Adipose tissue (tissue), 3 donors: Measurements from ENCODE around the gene TMX3. TPM values are rescaled to one million over a fixed set of nuclear protein-coding genes. Genes with fewer than 3 reads are reported as not detected.

ENCODE experiments used
- H3K27ac ChIP-seq: one replicate; pipeline ENCODE4 v1.5.1; 2013; ENCODE audit warnings: low read depth, low read length
- WGBS, 3 donors: extraction: QIAGEN DNeasy Blood & Tissue Kit; methylation state at CpG; one replicate each; pipeline ENCODE4 v1.1.7; 2013; 5-methylcytosine and 5-hydroxymethylcytosine counted together
- polyA plus RNA-seq, 3 donors: library from polyadenylated mRNA; stranded (reverse); fragments of 200-250 nt; gene quantifications; one replicate each; pipeline ENCODE4 v1.2.3, GENCODE V29; 2013
- donor health status: healthy with polysubstance abuse.
- donor health status: Bipolar disorder and iron deficiency.
- donor health status: healthy.

Gene TMX3
- polyA plus RNA-seq, 3 donors: 8.0 to 21.8 (median 12.6) TPM

- H3K27ac ChIP-seq: no peak overlapping the region
- WGBS, 3 donors: 20 to 70% (median 23%) methylated on average over 8 of the region's 8 CpGs
Measured at GRCh38 chr18:68721681-68722583, 7.0 kb upstream of the TMX3 start.

- 0 to 1% (median 0%) methylated on average over 14 of the region's 14 CpGs for WGBS, 3 donors
- no peak overlapping the region for H3K27ac ChIP-seq
Measured at GRCh38 chr18:68714366-68714711, 569 bp downstream of the TMX3 start.

- H3K27ac ChIP-seq: no peak overlapping the region
- 25 to 28% (median 26%) methylated on average over 6 of the region's 6 CpGs for WGBS, 3 donors
Measured at GRCh38 chr18:68713796-68714195, 1.1 kb downstream of the TMX3 start.

- no peak overlapping the region for H3K27ac ChIP-seq
- 80 to 86% (median 82%) methylated on average over 4 of the region's 4 CpGs for WGBS, 3 donors
Measured at GRCh38 chr18:68713131-68713530, 1.8 kb downstream of the TMX3 start.

- WGBS, 3 donors: 68 to 93% (median 89%) methylated on average over 2 of the region's 2 CpGs
Measured at GRCh38 chr18:68707646-68708045, 7.3 kb downstream of the TMX3 start.

GRCh38 chr18:68705119-68705518 is 9.8 kb downstream of the TMX3 start:
- 36 to 93% (median 91%) methylated on average over 1 of the region's 1 CpG for WGBS, 3 donors
- H3K27ac ChIP-seq: no peak overlapping the region

More at GRCh38 chr18:68707646-68708045, 7.3 kb downstream of the TMX3 start:
- H3K27ac ChIP-seq: no peak overlapping the region

- no peak overlapping the region for H3K27ac ChIP-seq
- 61 to 93% (median 65%) methylated on average over 3 of the region's 3 CpGs for WGBS, 3 donors
Measured at GRCh38 chr18:68703326-68703725, 11.6 kb downstream of the TMX3 start.

- no peak overlapping the region for H3K27ac ChIP-seq
- 88 to 94% (median 90%) methylated on average over 4 of the region's 4 CpGs for WGBS, 3 donors
Measured at GRCh38 chr18:68701353-68701752, 13.6 kb downstream of the TMX3 start.

- 94 to 98% (median 98%) methylated on average over 1 of the region's 1 CpG for WGBS, 3 donors
- no peak overlapping the region for H3K27ac ChIP-seq
Measured at GRCh38 chr18:68699043-68699442, 15.9 kb downstream of the TMX3 start.

GRCh38 chr18:68696937-68697336 is 18.0 kb downstream of the TMX3 start:
- no peak overlapping the region for H3K27ac ChIP-seq
- 95 to 100% (median 96%) methylated on average over 2 of the region's 2 CpGs for WGBS, 3 donors

GRCh38 chr18:68694316-68694715 is 20.6 kb downstream of the TMX3 start:
- WGBS, 3 donors: 87 to 94% (median 88%) methylated on average over 11 of the region's 11 CpGs
- H3K27ac ChIP-seq: no peak overlapping the region

GRCh38 chr18:68693091-68693815 is 21.7 kb downstream of the TMX3 start:
- 95 to 97% (median 97%) methylated on average over 26 of the region's 26 CpGs for WGBS, 3 donors
- no peak overlapping the region for H3K27ac ChIP-seq

GRCh38 chr18:68679528-68679927 is 35.4 kb downstream of the TMX3 start:
- no peak overlapping the region for H3K27ac ChIP-seq
- WGBS, 3 donors: 74 to 93% (median 86%) methylated on average over 1 of the region's 1 CpG

GRCh38 chr18:68676913-68677312 is 38.0 kb downstream of the TMX3 start:
- WGBS, 3 donors: 66 to 68% (median 68%) methylated on average over 2 of the region's 2 CpGs
- H3K27ac ChIP-seq: no peak overlapping the region

GRCh38 chr18:68667121-68667520 is 47.8 kb downstream of the TMX3 start:
- no peak overlapping the region for H3K27ac ChIP-seq
- 58 to 66% (median 61%) methylated on average over 5 of the region's 5 CpGs for WGBS, 3 donors

GRCh38 chr18:68666381-68666780 is 48.5 kb downstream of the TMX3 start:
- H3K27ac ChIP-seq: no peak overlapping the region

GRCh38 chr18:68665628-68666027 is 49.3 kb downstream of the TMX3 start:
- H3K27ac ChIP-seq: no peak overlapping the region
- 38 to 89% (median 55%) methylated on average over 1 of the region's 1 CpG for WGBS, 3 donors

- H3K27ac ChIP-seq: no peak overlapping the region
- WGBS, 3 donors: 72 to 90% (median 76%) methylated on average over 4 of the region's 4 CpGs
Measured at GRCh38 chr18:68662754-68663153, 52.2 kb downstream of the TMX3 start.

GRCh38 chr18:68660354-68661183 is 54.3 kb downstream of the TMX3 start:
- H3K27ac ChIP-seq: no peak overlapping the region
- 24 to 48% (median 47%) methylated on average over 5 of the region's 5 CpGs for WGBS, 3 donors
